Dermis blood vessel endothelial cell (primary cell): ENCODE measurements around the gene DNLZ. TPM values are rescaled to one million over a fixed set of nuclear protein-coding genes. Genes with fewer than 3 reads are reported as not detected.
"Not testable (repeated sequence)": the region's sequence is repeated elsewhere in the genome, so short reads cannot be mapped to it uniquely, and the experiment has no call there.

Experiments
- DNase-seq: peaks from one replicate; pipeline ENCODE4 v3.0.0; 2010
- total RNA-seq: library from RNA; depleted of rRNA; stranded (reverse); fragments of >200 nt; gene quantifications from 2 replicates; pipeline ENCODE4 v1.2.3, GENCODE V29; 2014

The DNLZ gene
- total RNA-seq, result 15.4 and 34.5 TPM in 2 replicates

GRCh38 chr9:136363106-136363948 lies at the start of gene DNLZ:
Gene DNLZ (minus strand): TSS chr9:136363744. CDS start chr9:136363714, 30 bp downstream.
- peak; percentile 96 for DNase-seq

DNA sequence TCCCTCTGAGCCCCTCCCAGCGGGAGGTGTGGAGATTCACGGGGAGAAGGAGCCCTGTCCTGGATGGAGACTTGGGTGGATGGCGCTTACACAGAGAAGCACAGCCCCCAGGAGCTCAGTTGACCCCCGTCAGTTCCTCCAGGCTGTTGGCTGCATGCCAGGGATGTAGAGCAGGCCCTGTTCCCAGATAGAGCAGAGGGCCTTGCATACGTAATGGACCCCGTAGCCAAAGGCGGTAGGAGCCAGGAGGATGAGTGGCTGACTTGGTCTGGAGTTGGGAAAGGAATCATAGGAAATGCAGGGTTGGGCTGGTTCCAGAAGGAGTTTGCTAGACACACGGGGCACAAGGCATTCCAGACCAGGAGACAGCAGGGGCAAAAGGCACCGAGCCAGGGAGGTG lies 49.4 kb upstream of the DNLZ start:
- DNase-seq, result no peak

- no peak for DNase-seq
Observed at GRCh38 chr9:136411378-136411777, 47.8 kb upstream of the DNLZ start.

DNA sequence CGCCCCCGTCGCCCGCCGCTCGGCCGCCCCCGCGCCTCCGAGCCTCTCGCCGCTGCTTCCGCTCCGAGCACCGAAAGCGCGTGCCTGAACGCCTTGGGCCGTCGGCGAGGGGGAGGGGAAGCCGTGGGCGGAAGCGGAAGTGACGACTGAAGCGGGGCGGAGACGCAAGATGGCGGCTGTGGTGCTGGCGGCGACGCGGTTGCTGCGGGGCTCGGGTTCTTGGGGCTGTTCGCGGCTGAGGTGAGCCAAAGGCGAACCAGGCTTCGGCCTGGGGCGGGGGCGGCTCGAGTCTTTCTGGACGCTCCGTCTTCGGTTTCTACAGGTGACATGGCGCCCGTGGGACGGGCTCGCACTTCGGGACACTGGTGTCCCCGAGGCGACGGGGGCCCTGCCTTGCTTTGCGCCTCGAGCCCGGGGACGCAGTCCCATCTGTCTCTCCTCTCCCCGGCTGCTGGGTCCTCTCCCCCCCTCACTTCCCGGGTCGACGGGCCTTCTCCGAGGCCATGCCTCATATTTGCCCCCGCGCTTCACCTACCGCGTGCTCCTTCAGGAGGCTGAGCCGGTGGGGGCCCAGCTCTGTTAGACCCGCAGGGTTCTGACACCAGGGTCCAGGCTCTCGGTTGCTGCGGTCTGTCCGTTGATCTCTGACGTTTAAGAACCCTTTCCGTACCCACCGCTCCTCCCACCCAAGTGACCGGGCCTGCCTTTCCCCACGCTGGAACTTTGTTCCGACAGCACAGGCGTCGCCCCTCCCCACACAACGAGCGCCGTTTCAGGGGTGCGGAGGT lies 47.1 kb upstream of the DNLZ start, which contains the start of the genes ENTR1 and PMPCA:
TSS of gene ENTR1 (minus strand) at position 115 of the 788 bp plus-strand sequence. CDS start 217 bp downstream, outside the sequence.
TSS of gene PMPCA (plus strand) at position 159 of the 788 bp plus-strand sequence. CDS start at position 170, 11 bp downstream.
- peak; percentile 94 for DNase-seq

DNA sequence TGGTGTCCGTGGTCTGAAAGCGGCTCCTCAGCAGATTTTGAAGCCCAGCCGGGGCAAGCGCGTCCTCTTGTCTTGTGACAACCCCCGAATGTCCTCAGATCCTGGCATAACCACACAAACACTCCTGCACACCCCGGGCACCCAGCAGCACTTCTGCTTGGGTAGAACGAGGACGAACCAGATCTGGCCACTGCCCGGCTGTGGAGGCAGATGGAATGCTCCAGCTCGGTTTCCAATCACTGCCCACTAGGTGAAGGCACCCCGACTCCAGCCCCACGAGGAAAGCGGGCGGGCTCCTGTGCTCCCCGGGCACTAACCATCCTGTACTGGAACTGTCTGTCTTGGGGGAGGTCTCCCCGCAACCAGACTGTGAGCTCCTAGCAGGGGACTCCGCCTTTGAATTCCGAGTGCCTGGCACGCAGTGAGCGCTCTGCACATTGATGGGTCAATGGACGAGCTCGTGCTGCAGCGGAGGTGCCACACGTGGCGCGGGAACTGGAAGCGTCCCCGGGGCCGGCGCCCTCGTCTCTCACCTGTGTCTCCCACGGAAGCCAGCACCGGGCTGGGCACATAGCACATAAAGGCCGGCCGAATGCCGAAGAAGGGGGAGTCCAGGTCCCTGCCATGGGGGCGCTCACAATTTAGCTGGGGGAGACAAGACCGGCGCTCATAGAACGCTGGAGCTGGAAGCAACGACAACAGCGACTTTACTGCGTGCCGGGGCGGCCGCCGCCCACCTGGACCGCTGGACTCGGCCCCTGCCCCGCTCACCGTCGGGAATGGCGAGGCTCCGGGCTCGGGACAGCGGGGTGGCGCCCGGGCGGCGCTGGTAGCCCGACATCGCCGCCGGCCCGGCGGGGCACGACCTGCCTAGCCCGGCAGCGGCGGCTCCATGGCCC lies 46.3 kb upstream of the DNLZ start:
- peak; percentile 54 for DNase-seq

- DNase-seq, result no peak
Observed at GRCh38 chr9:136407911-136408310, 44.4 kb upstream of the DNLZ start.

GRCh38 chr9:136407061-136407460 lies 43.5 kb upstream of the DNLZ start:
- not testable (repeated sequence) for DNase-seq

- DNase-seq, result not testable (repeated sequence)
Observed at GRCh38 chr9:136405904-136406303, 42.4 kb upstream of the DNLZ start.

- no peak for DNase-seq
Observed at GRCh38 chr9:136405481-136405880, 41.9 kb upstream of the DNLZ start.

GRCh38 chr9:136404801-136405136 lies 41.2 kb upstream of the DNLZ start:
- no peak for DNase-seq

GRCh38 chr9:136403915-136404800 lies 40.6 kb upstream of the DNLZ start:
- no peak for DNase-seq

- no peak for DNase-seq
Observed at GRCh38 chr9:136403538-136403914, 40.0 kb upstream of the DNLZ start.

DNA sequence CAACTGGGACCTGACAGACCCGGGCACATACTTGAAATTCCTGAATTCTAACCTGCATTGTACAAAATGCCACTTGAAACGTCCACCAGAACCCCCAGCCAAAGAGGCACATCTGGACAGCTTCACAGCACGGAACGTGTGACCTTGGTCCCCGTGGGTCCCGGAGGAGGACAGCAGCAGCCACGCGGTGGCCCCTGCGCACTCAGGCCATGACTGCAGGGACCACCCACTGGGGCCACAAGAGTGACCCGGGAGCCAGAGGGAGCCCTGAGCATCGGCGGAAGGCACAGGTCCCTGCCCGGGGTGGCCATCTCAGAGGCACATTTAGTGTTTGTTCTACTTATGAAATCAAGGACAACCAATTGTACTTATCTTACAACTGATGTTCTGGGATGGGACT lies 38.5 kb upstream of the DNLZ start:
- DNase-seq, result no peak

GRCh38 chr9:136401173-136401922 lies 37.8 kb upstream of the DNLZ start:
- no peak for DNase-seq

DNA sequence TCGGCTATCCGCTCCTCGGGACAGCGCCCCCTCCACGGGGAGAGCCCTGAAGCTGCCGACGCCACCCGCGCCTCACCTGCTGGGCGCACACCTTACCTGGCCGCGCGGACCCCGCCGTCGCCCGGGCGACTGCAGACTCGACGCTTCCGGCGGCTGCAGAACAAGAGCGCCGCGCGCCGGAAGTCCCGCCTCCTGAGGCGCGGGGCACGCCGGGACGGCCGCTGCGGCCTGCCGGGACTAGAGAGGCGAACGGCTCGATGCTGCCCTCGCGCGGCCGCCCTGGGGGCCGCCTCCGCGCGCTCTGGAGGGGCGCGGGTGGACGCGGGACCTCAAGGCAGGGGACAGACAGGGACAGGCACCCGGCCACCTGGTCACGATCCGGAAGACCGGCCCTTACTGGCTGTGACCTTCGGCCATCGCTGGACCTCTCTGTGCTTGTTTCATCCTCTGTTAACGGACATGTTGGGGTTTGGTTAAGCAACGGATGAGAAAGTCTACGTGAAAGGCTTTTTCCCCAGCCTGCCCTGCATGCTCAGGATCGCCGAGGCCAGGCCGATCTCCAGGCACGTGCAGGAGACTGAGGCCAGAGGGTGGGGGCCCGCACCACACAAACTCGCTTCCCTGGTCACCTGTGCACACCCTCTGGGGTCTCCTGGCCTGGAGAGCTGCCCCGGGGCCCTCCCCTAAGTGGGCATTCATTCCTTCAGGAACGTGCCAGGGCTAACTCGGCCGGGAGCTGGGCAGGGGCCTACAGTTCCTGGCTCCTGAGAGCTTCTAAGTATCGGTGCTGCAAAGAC lies 36.7 kb upstream of the DNLZ start, which contains the start of gene SNAPC4:
TSS of gene SNAPC4 (minus strand) at position 133 of the 797 bp plus-strand sequence. CDS start 1,742 bp downstream, outside the sequence.
- DNase-seq, result peak; percentile 91

DNA sequence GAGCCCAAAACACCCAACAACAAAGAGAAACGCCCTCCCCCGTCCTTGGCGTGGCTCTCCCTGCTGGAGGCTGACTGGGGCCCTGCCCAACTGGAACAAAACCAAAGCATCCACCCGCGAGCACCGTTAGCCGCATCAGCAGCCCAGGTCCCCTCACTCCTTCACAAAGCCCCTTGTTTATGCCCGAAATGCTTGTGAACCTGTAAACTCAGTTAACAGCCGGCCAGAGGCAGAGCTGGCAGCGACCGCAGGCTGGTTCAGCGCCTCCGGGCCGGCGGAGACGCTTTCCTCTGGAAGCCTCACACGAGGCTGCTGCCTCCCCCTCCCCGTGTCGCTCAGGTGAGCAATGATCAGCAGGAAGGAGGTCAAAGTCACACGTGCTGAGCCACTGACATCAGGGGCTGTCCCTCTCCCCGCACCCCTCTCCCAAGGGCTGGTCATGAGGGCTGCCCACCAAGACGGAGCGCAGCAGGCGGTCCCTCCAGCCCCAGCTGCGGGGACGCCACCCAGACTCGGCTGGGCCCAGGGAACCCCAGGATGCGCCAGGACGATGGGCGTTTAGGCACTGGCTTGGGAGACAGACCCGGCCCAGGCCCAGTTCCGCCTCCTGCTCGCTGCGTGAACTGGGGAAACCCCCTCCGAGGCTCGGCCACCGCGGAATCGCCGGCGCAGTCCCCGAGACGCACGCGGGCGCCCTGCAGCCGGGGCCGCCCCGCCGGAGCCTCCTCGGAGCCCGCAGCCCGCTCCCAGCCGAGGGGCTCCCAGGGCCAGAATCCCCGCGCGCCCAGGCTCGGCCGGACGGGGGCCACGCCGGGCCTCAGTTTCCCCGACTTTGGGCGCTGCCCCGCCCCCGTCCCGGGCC lies 35.9 kb upstream of the DNLZ start:
- peak; percentile 33 for DNase-seq

GRCh38 chr9:136398286-136398685 lies 34.7 kb upstream of the DNLZ start:
- DNase-seq, result no peak

DNA sequence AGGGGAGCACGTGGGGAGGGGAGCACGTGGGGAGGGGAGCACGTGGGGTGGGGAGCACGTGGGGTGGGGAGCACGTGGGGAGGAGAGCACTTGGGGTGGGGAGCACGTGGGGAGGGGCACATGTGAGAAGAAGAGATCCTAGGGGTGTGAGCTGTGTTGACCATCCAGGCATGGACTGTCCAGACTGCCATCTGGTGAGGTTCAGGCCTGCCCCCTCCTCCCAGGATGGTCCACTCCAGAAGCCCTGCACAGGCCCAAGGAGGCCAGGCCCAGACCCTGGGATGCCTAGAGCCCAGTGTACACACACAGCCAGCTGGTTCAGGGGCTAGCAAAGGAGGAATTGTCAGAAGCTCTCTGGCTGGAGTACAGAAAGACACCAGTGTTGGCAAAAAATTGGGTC lies 34.1 kb upstream of the DNLZ start:
- no peak for DNase-seq

GRCh38 chr9:136396219-136396515 lies 32.6 kb upstream of the DNLZ start:
- no peak for DNase-seq
